ENCODE results near the gene TOM1.

TOM1 gene

DNA sequence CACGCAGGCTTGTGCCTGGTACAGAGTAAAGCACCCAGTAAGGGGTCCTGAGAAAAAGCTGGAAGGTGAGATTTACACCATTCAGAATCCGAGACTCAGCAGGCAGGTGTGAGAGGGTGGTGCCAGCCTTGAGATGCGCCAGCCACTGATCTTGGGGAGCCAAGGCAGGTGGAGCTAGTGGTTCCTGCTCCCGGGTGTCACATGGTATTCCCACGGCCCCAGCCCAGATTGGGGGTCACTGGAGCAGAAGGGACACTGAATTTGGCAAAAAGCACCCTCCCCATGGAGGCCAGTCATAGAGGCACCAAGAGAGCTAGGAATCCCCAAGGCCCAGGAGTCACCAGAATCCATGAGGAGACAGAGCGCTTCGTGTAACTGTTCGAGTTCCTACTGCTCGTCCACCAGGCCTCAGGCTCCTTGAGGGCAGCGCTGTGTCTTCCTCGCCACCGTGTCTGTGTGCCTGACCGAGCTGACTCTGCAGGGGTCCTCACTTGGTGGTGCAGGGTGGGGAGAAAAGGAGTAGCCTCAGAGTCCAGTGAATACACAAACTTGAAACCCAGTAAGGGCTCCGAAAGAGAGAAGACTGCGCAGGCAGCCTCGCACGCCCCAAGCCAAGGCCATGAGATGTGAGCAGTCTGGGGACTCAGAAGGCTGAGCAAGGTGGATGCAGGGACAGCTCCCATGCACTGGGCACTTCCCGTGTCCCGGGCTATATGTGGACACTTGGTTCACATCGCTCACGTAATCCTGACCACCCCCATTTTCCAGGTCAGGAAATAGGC, 28.2 kb downstream of the TOM1 start:
- Histone ChIP-seq H3K36me3 (peaks cover 33% of the 10 kb centered on the region), H3K9me3 (ENCODE audit: severe bottlenecking) (no peaks in the 10 kb centered on the region), H3K4me3 (ENCODE audit: low read depth, low read length) (no peak overlapping the region), H3K27me3 (ENCODE audit: insufficient read depth, low read depth, severe bottlenecking) (no peaks in the 10 kb centered on the region), H3K27ac (no peak overlapping the region)
- no peak for DNase-seq
- TF ChIP-seq, protein P1, sequence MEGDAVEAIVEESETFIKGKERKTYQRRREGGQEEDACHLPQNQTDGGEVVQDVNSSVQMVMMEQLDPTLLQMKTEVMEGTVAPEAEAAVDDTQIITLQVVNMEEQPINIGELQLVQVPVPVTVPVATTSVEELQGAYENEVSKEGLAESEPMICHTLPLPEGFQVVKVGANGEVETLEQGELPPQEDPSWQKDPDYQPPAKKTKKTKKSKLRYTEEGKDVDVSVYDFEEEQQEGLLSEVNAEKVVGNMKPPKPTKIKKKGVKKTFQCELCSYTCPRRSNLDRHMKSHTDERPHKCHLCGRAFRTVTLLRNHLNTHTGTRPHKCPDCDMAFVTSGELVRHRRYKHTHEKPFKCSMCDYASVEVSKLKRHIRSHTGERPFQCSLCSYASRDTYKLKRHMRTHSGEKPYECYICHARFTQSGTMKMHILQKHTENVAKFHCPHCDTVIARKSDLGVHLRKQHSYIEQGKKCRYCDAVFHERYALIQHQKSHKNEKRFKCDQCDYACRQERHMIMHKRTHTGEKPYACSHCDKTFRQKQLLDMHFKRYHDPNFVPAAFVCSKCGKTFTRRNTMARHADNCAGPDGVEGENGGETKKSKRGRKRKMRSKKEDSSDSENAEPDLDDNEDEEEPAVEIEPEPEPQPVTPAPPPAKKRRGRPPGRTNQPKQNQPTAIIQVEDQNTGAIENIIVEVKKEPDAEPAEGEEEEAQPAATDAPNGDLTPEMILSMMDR (IDR thresholded peaks at IDR 0.05; ENCODE audit: low read depth, low read length) = no peak

DNA sequence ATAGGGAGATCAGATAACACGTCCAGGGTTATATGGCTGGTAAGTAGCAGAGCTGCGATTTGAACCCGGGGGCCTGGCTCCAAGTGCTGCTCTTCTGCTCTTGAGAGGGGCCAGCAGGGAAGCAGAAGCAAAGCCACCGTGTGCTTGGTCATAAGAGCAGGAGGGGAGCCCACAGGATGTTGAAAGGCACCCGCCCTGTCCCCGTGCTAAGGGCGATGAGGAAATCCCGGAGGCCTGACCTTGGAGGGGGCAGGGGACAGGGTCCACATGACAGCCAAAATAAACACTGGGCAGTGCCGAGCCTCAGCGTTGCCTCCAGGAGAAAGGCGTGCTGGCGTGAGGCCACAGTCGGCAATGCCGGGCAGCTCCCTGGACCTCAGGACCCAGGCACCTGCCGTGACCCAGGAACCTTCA, 28.8 kb downstream of the TOM1 start:
- Histone ChIP-seq H3K9me3 (ENCODE audit: severe bottlenecking) (no peaks in the 10 kb centered on the region), H3K27me3 (ENCODE audit: insufficient read depth, low read depth, severe bottlenecking) (no peaks in the 10 kb centered on the region), H3K27ac (no peak overlapping the region), H3K4me3 (ENCODE audit: low read depth, low read length) (no peak overlapping the region), H3K36me3 (peaks cover 37% of the 10 kb centered on the region)
- DNase-seq = no peak
- TF ChIP-seq, protein P1 (IDR thresholded peaks at IDR 0.05; ENCODE audit: low read depth, low read length) = no peak

DNA sequence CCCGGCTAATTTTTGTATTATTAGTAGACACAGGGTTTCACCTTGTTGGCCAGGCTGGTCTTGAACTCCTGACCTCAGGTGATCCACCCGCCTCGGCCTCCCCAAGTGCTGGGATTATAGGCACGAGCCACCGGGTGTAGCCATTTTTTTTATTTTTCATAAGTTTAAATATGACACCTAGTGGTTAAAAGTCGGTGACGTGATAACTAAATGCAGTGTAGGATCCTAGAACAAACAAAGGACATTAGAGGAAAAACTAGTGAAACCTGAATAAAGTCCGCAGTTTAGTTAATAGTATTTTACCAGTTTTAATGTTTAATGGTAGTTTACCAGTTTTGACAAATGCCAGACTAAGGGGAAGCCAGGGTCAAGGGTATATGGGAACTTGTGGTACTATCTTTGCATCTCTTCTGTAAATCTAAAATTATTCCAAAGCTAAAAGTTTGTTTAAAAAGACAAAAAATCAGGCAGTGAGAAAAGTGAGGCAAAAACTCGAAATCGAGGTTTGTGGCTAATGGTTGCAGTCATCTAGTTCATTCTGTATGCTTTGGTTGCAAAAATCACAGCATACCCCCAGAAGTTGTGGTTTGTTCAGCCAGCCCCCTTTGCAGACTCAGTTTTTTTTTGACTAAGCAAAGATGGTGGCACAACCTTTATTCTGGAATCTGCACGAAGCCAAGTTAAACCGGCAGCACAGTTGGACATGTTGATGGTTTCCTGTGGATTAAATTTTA, 29.6 kb downstream of the TOM1 start:
- Histone ChIP-seq H3K4me3 (ENCODE audit: low read depth, low read length) (no peak overlapping the region), H3K27ac (no peak overlapping the region), H3K27me3 (ENCODE audit: insufficient read depth, low read depth, severe bottlenecking) (no peaks in the 10 kb centered on the region), H3K9me3 (ENCODE audit: severe bottlenecking) (no peaks in the 10 kb centered on the region), H3K36me3 (peaks cover 37% of the 10 kb centered on the region)
- TF ChIP-seq, protein P1 (IDR thresholded peaks at IDR 0.05; ENCODE audit: low read depth, low read length) = no peak
- DNase-seq = no peak

DNA sequence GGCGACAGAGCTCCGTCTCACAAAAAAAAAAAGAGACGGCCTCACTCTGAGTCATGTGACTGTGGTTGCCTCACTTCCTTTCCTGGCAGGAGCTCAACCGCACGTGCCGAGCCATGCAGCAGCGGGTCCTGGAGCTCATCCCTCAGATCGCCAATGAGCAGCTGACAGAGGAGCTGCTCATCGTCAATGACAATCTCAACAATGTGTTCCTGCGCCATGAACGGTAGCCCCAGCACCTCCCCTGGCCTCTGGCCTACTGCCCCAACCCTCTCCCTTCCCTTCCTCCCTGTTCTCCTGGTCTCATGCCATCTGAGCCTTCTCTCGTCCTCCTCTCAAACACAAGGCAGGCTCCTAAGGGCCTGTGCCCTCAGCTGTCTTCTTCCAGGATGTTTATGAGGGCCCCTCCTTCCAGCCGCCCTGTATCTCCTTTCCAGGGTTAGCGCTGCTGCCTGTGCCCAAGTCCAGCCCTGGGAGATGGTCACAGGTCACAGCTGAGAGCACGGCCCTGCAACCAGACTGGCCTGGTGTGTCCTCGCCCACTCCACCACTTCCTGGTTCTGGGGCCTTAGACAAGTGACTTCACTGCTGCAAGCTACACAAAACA, 30.7 kb downstream of the TOM1 start:
- no peak overlapping the region for H3K4me3 ChIP-seq (ENCODE audit: low read depth, low read length)
- peaks cover 34% of the 10 kb centered on the region for H3K36me3 ChIP-seq
- no peaks in the 10 kb centered on the region for H3K9me3 ChIP-seq (ENCODE audit: severe bottlenecking)
- no peaks in the 10 kb centered on the region for H3K27me3 ChIP-seq (ENCODE audit: insufficient read depth, low read depth, severe bottlenecking)
- TF ChIP-seq, protein P1 (IDR thresholded peaks at IDR 0.05; ENCODE audit: low read depth, low read length) = no peak
- H3K27ac ChIP-seq = no peak overlapping the region
- DNase-seq = no peak

DNA sequence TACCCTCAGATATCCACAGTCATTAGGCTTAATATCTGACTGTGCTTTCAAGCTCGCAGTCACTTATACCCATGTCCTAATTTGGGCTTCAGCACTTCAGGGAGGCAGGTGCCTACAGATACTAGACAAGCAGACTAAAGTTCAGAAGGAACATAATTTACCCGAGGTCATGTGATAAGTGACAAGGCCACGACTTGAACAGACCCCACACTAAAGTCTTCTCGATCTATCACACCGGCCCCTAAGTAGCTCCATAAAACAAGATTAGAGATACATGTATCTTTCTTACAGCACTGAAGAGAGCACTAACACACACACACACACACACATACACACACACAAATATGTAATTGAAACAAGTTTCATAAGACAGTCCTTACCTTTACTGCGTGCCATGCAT, 32.6 kb downstream of the TOM1 start:
- Histone ChIP-seq H3K9me3 (ENCODE audit: severe bottlenecking) (no peaks in the 10 kb centered on the region), H3K4me3 (ENCODE audit: low read depth, low read length) (no peak overlapping the region), H3K27ac (no peak overlapping the region), H3K36me3 (peaks cover 30% of the 10 kb centered on the region), H3K27me3 (ENCODE audit: insufficient read depth, low read depth, severe bottlenecking) (no peaks in the 10 kb centered on the region)
- TF ChIP-seq, protein P1 (IDR thresholded peaks at IDR 0.05; ENCODE audit: low read depth, low read length) = no peak
- DNase-seq = no peak
